GM18511 (cell line): ENCODE data around the gene CBLL1.

Source experiments
- ATAC-seq: cut with Tn5 transposase; IDR thresholded peaks from one replicate; pipeline ENCODE4 v1.9.1; 2021; ENCODE audit warnings: mild to moderate bottlenecking, moderate library complexity; ENCODE audit not compliant: unreplicated experiment

The CBLL1 gene

GRCh38 chr7:107742678-107743566, 1.0 kb upstream of the CBLL1 start:
- ATAC-seq, result peak; percentile 41

GRCh38 chr7:107744345-107744750, 406 bp downstream of the CBLL1 start:
- peak; percentile 47 for ATAC-seq

GRCh38 chr7:107746006-107746405, 2.1 kb downstream of the CBLL1 start:
- ATAC-seq, result no peak

- ATAC-seq, result no peak
These were observed 7.2 kb downstream of the CBLL1 start for GRCh38 chr7:107751113-107751512.

- ATAC-seq, result no peak
These were observed 10.7 kb downstream of the CBLL1 start for GRCh38 chr7:107754642-107755041.

GRCh38 chr7:107758667-107759066, 14.7 kb downstream of the CBLL1 start:
- ATAC-seq, result no peak

GRCh38 chr7:107767391-107767790, 23.4 kb downstream of the CBLL1 start:
- no peak for ATAC-seq

- no peak for ATAC-seq
These were observed 24.3 kb downstream of the CBLL1 start for GRCh38 chr7:107768263-107768662.

GRCh38 chr7:107773027-107773426, 29.1 kb downstream of the CBLL1 start:
- ATAC-seq, result no peak

- no peak for ATAC-seq
These were observed 33.8 kb downstream of the CBLL1 start for GRCh38 chr7:107777702-107778101.

- ATAC-seq, result no peak
These were observed 34.3 kb downstream of the CBLL1 start for GRCh38 chr7:107778283-107778682.

- ATAC-seq, result no peak
These were observed 35.7 kb downstream of the CBLL1 start for GRCh38 chr7:107779647-107780099.

GRCh38 chr7:107782374-107782773, 38.4 kb downstream of the CBLL1 start:
- no peak for ATAC-seq

GRCh38 chr7:107783648-107784047, 39.7 kb downstream of the CBLL1 start:
- ATAC-seq, result no peak

- no peak for ATAC-seq
These were observed 41.2 kb downstream of the CBLL1 start for GRCh38 chr7:107785170-107785569.

- no peak for ATAC-seq
These were observed 42.0 kb downstream of the CBLL1 start for GRCh38 chr7:107785926-107786325.

GRCh38 chr7:107788216-107788615, 44.3 kb downstream of the CBLL1 start:
- ATAC-seq, result no peak

- ATAC-seq, result no peak
These were observed 44.7 kb downstream of the CBLL1 start for GRCh38 chr7:107788662-107789061.

- ATAC-seq, result no peak
These were observed 45.7 kb downstream of the CBLL1 start for GRCh38 chr7:107789647-107790046.

- no peak for ATAC-seq
These were observed 48.4 kb downstream of the CBLL1 start for GRCh38 chr7:107792364-107792763.

- ATAC-seq, result no peak
These were observed 55.8 kb downstream of the CBLL1 start for GRCh38 chr7:107799647-107800264.

- ATAC-seq, result no peak
These were observed 59.2 kb downstream of the CBLL1 start, which contains the start of gene SLC26A3 for GRCh38 chr7:107803009-107803610. SLC26A3 (minus strand) TSS chr7:107803223; CDS start chr7:107794509, 8,714 bp downstream.
